Stimulated activated CD4-positive, alpha-beta T cell treated with anti-CD3 and anti-CD28 coated beads, Interleukin-1b, Interleukin-23, amount 100 ng/mL, for 4 hours (primary cell): ENCODE results near the gene SLC2A11.
"Not testable (repeated sequence)": the region's sequence is repeated elsewhere in the genome, so short reads cannot be mapped to it uniquely, and the experiment has no call there.

Source experiments
- DNase-seq, 2 donors: peaks; one replicate each; pipeline ENCODE4 v3.0.0-alpha.2; 2020; ENCODE audit warnings: low read depth in 2 of 2

SLC2A11 gene

GRCh38 chr22:23891726-23892125 is 34.1 kb downstream of the SLC2A11 start:
- no peak for DNase-seq

GRCh38 chr22:23892130-23892529 is 34.5 kb downstream of the SLC2A11 start:
- no peak for DNase-seq

GRCh38 chr22:23892706-23893105 is 35.0 kb downstream of the SLC2A11 start:
- no peak for DNase-seq

- no peak for DNase-seq
Observed at GRCh38 chr22:23893121-23893944, 35.7 kb downstream of the SLC2A11 start.

GRCh38 chr22:23893945-23894709 is 36.5 kb downstream of the SLC2A11 start, which contains the start of gene MIF:
TSS of gene MIF (plus strand) at chr22:23894383. CDS start at chr22:23894475, 92 bp downstream.
- DNase-seq, result peak; percentile 92 to 97

GRCh38 chr22:23894710-23895598 is 37.3 kb downstream of the SLC2A11 start:
- DNase-seq, result peak; percentile 48 to 57

GRCh38 chr22:23895599-23896144 is 38.0 kb downstream of the SLC2A11 start:
- no peak for DNase-seq

- DNase-seq, result no peak
Observed at GRCh38 chr22:23896166-23896522, 38.5 kb downstream of the SLC2A11 start.

GRCh38 chr22:23896523-23897186 is 39.0 kb downstream of the SLC2A11 start:
- DNase-seq, result no peak

- DNase-seq, result no peak
Observed at GRCh38 chr22:23897320-23897719, 39.6 kb downstream of the SLC2A11 start.

GRCh38 chr22:23898006-23898974 is 40.6 kb downstream of the SLC2A11 start:
- no peak for DNase-seq

- DNase-seq, result no peak
Observed at GRCh38 chr22:23899042-23899745, 41.5 kb downstream of the SLC2A11 start.

GRCh38 chr22:23900227-23900626 is 42.6 kb downstream of the SLC2A11 start:
- not testable (repeated sequence) for DNase-seq

- DNase-seq, result no peak
Observed at GRCh38 chr22:23901600-23901999, 43.9 kb downstream of the SLC2A11 start.

- DNase-seq, result no peak
Observed at GRCh38 chr22:23903328-23903971, 45.8 kb downstream of the SLC2A11 start.

GRCh38 chr22:23904573-23905254 is 47.0 kb downstream of the SLC2A11 start:
- no peak for DNase-seq

GRCh38 chr22:23906641-23907040 is 49.0 kb downstream of the SLC2A11 start:
- no peak for DNase-seq

- DNase-seq, result not testable (repeated sequence)
Observed at GRCh38 chr22:23907423-23907822, 49.7 kb downstream of the SLC2A11 start.
